ENCODE measurements around the gene RMRP.
"Not testable (repeated sequence)": the region's sequence is repeated elsewhere in the genome, so short reads cannot be mapped to it uniquely, and the experiment has no call there.

Gene RMRP

GRCh38 chr9:35643046-35643445 lies 14.8 kb downstream of the RMRP start:
- H3K27ac ChIP-seq: no peak overlapping the region
- no peak for DNase-seq (ENCODE audit: low spot score)
- no peak for TF ChIP-seq CTCF (IDR thresholded peaks at IDR 0.05)
- H3K4me3 ChIP-seq: no peak overlapping the region

- DNase-seq (ENCODE audit: low spot score); H3K4me3 ChIP-seq; H3K27ac ChIP-seq: not testable (repeated sequence)
These were observed 16.3 kb downstream of the RMRP start for GRCh38 chr9:35641478-35641877.

GRCh38 chr9:35640431-35640830 lies 17.4 kb downstream of the RMRP start:
- DNase-seq (ENCODE audit: low spot score); H3K4me3 ChIP-seq; H3K27ac ChIP-seq: not testable (repeated sequence)

- Histone ChIP-seq H3K27ac (no peak overlapping the region), H3K4me3 (no peak overlapping the region)
- no peak for DNase-seq (ENCODE audit: low spot score)
- TF ChIP-seq CTCF (IDR thresholded peaks at IDR 0.05): no peak
These were observed 18.2 kb downstream of the RMRP start for GRCh38 chr9:35639631-35640030.

GRCh38 chr9:35639225-35639624 lies 18.6 kb downstream of the RMRP start:
- not testable (repeated sequence) for H3K4me3 ChIP-seq; DNase-seq (ENCODE audit: low spot score); H3K27ac ChIP-seq

- not testable (repeated sequence) for DNase-seq (ENCODE audit: low spot score); H3K27ac ChIP-seq
These were observed 19.1 kb downstream of the RMRP start for GRCh38 chr9:35638751-35639150.

DNA sequence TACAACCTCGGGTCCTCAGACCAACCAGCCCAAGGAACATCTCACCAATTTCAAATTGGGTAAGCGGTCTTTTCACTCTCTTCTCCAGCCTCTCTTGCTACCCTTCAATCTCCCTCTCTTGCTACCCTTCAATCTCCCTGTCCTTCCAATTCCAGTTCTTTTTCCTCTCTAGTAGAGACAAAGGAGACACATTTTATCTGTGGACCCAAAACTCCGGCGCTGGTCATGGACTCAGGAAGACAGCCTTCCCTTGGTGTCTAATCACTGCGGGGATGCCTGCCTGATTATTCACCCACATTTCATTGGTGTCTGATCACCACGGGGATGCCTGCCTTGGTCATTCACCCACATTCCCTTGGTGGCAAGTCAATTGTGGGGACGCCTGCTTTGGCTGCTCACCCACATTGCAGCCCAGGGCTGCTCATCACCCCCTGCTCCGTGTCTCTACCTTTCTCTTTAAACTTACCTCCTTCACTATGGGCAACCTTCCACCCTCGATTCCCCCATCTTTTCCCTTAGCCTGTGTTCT lies 20.3 kb downstream of the RMRP start:
- H3K27ac ChIP-seq; H3K4me3 ChIP-seq; DNase-seq (ENCODE audit: low spot score): not testable (repeated sequence)

More at GRCh38 chr9:35638751-35639150, 19.1 kb downstream of the RMRP start:
- not testable (repeated sequence) for H3K4me3 ChIP-seq

- not testable (repeated sequence) for H3K4me3 ChIP-seq; DNase-seq (ENCODE audit: low spot score)
- peak overlapping the region in 1 of 2 donors; percentile 60 for H3K27ac ChIP-seq
These were observed 21.0 kb downstream of the RMRP start for GRCh38 chr9:35636877-35637246.

- H3K4me3 ChIP-seq: no peak overlapping the region
- DNase-seq (ENCODE audit: low spot score): no peak
- no peak for TF ChIP-seq CTCF (IDR thresholded peaks at IDR 0.05)
- H3K27ac ChIP-seq: peak overlapping the region in 1 of 2 donors; percentile 60
These were observed 21.5 kb downstream of the RMRP start for GRCh38 chr9:35636135-35636876.

- no peak for TF ChIP-seq CTCF (IDR thresholded peaks at IDR 0.05)
- no peak overlapping the region for H3K4me3 ChIP-seq
- H3K27ac ChIP-seq: no peak overlapping the region
- no peak for DNase-seq (ENCODE audit: low spot score)
These were observed 22.1 kb downstream of the RMRP start for GRCh38 chr9:35635730-35636129.

Data from coronary artery (tissue), 2 donors.